Astrocyte (in vitro differentiated cells and primary cell): ENCODE measurements around the gene TAF7L.

Experiments
- CTCF ChIP-seq: IDR thresholded peaks from 2 replicates; pipeline ENCODE4 v1.5.1; 2011; ENCODE audit warnings: low read depth, mild to moderate bottlenecking, inconsistent platforms, low read length, moderate library complexity; ENCODE audit not compliant: insufficient read depth
- EZH2 ChIP-seq: IDR thresholded peaks from 2 replicates; pipeline ENCODE4 v1.6.1; 2012; ENCODE audit warnings: mild to moderate bottlenecking, low read length, inconsistent platforms; ENCODE audit not compliant: insufficient read depth

GRCh38 chrX:101229170-101229569, 62.0 kb downstream of the TAF7L start:
- TF ChIP-seq CTCF (no peak), EZH2 (no peak)
